ENCODE measurements around the gene NKX1-1. TPM values are rescaled to one million over a fixed set of nuclear protein-coding genes. Genes with fewer than 3 reads are reported as not detected.
A peak's percentile ranks its signal among the peaks of the same experiment; 100 is the strongest.
"Not testable (repeated sequence)": the region's sequence is repeated elsewhere in the genome, so short reads cannot be mapped to it uniquely, and the experiment has no call there.

Gene NKX1-1
- total RNA-seq, 3 donors from 2014 or later = not detected

- Histone ChIP-seq H3K36me3 (no peaks in the 10 kb centered on the region), H3K27me3 (no peaks in the 10 kb centered on the region), H3K4me1 (no peaks in the 10 kb centered on the region), H3K27ac (no peak overlapping the region), H3K4me3 (no peak overlapping the region), H3K9me3 (no peaks in the 10 kb centered on the region)
- TF ChIP-seq POLR2A (IDR thresholded peaks at IDR 0.05) (no peak), POLR2AphosphoS5 (IDR thresholded peaks at IDR 0.05) (no peak)
- intact Hi-C loops (cut with DNase I; ENCODE audit: low total_unique reads) = loop anchor here (5.0 kb wide), 1 partner anchor 1996 kb away; no protein-coding TSS in a partner anchor
- peak in 1 of 2 donors; percentile 39 for DNase-seq (ENCODE audit: low spot score in 2 of 2)
These were observed 29.8 kb downstream of the NKX1-1 start for GRCh38 chr4:1376391-1376840.

- H3K4me1 ChIP-seq = no peaks in the 10 kb centered on the region
- no peak overlapping the region for H3K4me3 ChIP-seq
- no peaks in the 10 kb centered on the region for H3K9me3 ChIP-seq
- DNase-seq (ENCODE audit: low spot score in 2 of 2) = peak in 1 of 2 donors; percentile 42
- no peak overlapping the region for H3K27ac ChIP-seq
- intact Hi-C loops (cut with DNase I; ENCODE audit: low total_unique reads) = loop anchor here (5.0 kb wide), 1 partner anchor 1996 kb away; no protein-coding TSS in a partner anchor
- TF ChIP-seq POLR2A (IDR thresholded peaks at IDR 0.05) (no peak), CTCF (IDR thresholded peaks at IDR 0.05) (no peak), POLR2AphosphoS5 (IDR thresholded peaks at IDR 0.05) (no peak)
- no peaks in the 10 kb centered on the region for H3K36me3 ChIP-seq
- no peaks in the 10 kb centered on the region for H3K27me3 ChIP-seq
These were observed 30.4 kb downstream of the NKX1-1 start for GRCh38 chr4:1375761-1376322.

GRCh38 chr4:1375051-1375721, 31.1 kb downstream of the NKX1-1 start:
- Histone ChIP-seq H3K27me3 (no peaks in the 10 kb centered on the region), H3K4me3 (no peak overlapping the region), H3K4me1 (no peaks in the 10 kb centered on the region), H3K36me3 (no peaks in the 10 kb centered on the region), H3K9me3 (no peaks in the 10 kb centered on the region), H3K27ac (no peak overlapping the region)
- peak in 1 of 2 donors; percentile 27 for DNase-seq (ENCODE audit: low spot score in 2 of 2)
- TF ChIP-seq CTCF (IDR thresholded peaks at IDR 0.05) (no peak), POLR2AphosphoS5 (IDR thresholded peaks at IDR 0.05) (no peak), POLR2A (IDR thresholded peaks at IDR 0.05) (no peak)
- intact Hi-C loops (cut with DNase I; ENCODE audit: low total_unique reads) = loop anchor here (5.0 kb wide), 1 partner anchor 1997 kb away; no protein-coding TSS in a partner anchor

- Histone ChIP-seq H3K27ac (no peak overlapping the region), H3K9me3 (no peaks in the 10 kb centered on the region), H3K36me3 (no peaks in the 10 kb centered on the region), H3K4me3 (no peak overlapping the region), H3K27me3 (no peaks in the 10 kb centered on the region), H3K4me1 (no peaks in the 10 kb centered on the region)
- no peak for DNase-seq (ENCODE audit: low spot score in 2 of 2)
- intact Hi-C loops (cut with DNase I; ENCODE audit: low total_unique reads) = loop anchor here (5.0 kb wide), 1 partner anchor 1998 kb away; no protein-coding TSS in a partner anchor
- TF ChIP-seq POLR2AphosphoS5 (IDR thresholded peaks at IDR 0.05) (no peak), POLR2A (IDR thresholded peaks at IDR 0.05) (no peak), CTCF (IDR thresholded peaks at IDR 0.05) (no peak)
These were observed 31.6 kb downstream of the NKX1-1 start for GRCh38 chr4:1374706-1375045.

GRCh38 chr4:1373892-1374705, 32.1 kb downstream of the NKX1-1 start:
- Histone ChIP-seq H3K27ac (no peak overlapping the region), H3K9me3 (no peaks in the 10 kb centered on the region), H3K27me3 (no peaks in the 10 kb centered on the region), H3K4me3 (no peak overlapping the region), H3K36me3 (no peaks in the 10 kb centered on the region), H3K4me1 (no peaks in the 10 kb centered on the region)
- TF ChIP-seq POLR2AphosphoS5 (IDR thresholded peaks at IDR 0.05) = no peak
- TF ChIP-seq POLR2A (IDR thresholded peaks at IDR 0.05) = no peak
- TF ChIP-seq CTCF (IDR thresholded peaks at IDR 0.05) = no peak
- peak in 1 of 2 donors; percentile 46 for DNase-seq (ENCODE audit: low spot score in 2 of 2)
- intact Hi-C loops (cut with DNase I; ENCODE audit: low total_unique reads) = no loop called here

GRCh38 chr4:1372576-1372975, 33.7 kb downstream of the NKX1-1 start:
- intact Hi-C loops (cut with DNase I; ENCODE audit: low total_unique reads); DNase-seq (ENCODE audit: low spot score in 2 of 2); H3K36me3 ChIP-seq; H3K9me3 ChIP-seq; H3K27ac ChIP-seq; H3K27me3 ChIP-seq; H3K4me1 ChIP-seq; H3K4me3 ChIP-seq: not testable (repeated sequence)
